Measurements from ENCODE around the gene DEFB129. TPM values are rescaled to one million over a fixed set of nuclear protein-coding genes. Genes with fewer than 3 reads are reported as not detected.
"Not testable (repeated sequence)": the region's sequence is repeated elsewhere in the genome, so short reads cannot be mapped to it uniquely, and the experiment has no call there.

The DEFB129 gene
- polyA plus RNA-seq, 1 donor from 2014 or later: not detected

DNA sequence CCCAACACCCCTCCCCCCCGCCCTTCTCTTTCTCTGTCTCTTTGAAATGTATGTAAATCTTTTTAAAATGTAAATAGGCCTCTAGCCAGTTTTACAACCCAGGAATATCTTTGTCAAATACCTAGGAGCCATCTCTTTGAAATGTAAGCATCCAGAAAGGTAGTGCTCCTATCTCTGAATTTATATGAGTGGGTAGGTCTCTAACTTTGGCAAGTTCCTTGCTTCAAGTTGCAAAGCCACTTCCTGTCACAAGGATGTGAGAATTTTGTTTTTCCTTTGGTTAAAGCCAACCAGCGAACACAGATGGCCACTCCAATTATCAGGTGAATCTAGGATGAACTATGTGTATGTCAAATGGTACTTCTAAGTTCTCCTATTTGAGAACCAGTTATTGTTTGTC is 24.3 kb downstream of the DEFB129 start:
- H3K9ac ChIP-seq (ENCODE audit: low read length): no peak overlapping the region
- H3F3A ChIP-seq (ENCODE audit: insufficient read depth, low read length, poor library complexity, severe bottlenecking): no peaks in the 10 kb centered on the region
- H2AFZ ChIP-seq (ENCODE audit: low read depth, low read length): no peak overlapping the region
- no peaks in the 10 kb centered on the region for H4K20me1 ChIP-seq (ENCODE audit: insufficient read depth)
- no peak for TF ChIP-seq TAF1 (IDR thresholded peaks at IDR 0.05; ENCODE audit: low read depth)
- TF ChIP-seq, protein P1, sequence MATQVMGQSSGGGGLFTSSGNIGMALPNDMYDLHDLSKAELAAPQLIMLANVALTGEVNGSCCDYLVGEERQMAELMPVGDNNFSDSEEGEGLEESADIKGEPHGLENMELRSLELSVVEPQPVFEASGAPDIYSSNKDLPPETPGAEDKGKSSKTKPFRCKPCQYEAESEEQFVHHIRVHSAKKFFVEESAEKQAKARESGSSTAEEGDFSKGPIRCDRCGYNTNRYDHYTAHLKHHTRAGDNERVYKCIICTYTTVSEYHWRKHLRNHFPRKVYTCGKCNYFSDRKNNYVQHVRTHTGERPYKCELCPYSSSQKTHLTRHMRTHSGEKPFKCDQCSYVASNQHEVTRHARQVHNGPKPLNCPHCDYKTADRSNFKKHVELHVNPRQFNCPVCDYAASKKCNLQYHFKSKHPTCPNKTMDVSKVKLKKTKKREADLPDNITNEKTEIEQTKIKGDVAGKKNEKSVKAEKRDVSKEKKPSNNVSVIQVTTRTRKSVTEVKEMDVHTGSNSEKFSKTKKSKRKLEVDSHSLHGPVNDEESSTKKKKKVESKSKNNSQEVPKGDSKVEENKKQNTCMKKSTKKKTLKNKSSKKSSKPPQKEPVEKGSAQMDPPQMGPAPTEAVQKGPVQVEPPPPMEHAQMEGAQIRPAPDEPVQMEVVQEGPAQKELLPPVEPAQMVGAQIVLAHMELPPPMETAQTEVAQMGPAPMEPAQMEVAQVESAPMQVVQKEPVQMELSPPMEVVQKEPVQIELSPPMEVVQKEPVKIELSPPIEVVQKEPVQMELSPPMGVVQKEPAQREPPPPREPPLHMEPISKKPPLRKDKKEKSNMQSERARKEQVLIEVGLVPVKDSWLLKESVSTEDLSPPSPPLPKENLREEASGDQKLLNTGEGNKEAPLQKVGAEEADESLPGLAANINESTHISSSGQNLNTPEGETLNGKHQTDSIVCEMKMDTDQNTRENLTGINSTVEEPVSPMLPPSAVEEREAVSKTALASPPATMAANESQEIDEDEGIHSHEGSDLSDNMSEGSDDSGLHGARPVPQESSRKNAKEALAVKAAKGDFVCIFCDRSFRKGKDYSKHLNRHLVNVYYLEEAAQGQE (IDR thresholded peaks at IDR 0.05; ENCODE audit: borderline replicate concordance): no peak
- no peak for TF ChIP-seq MXI1 (conservative IDR thresholded peaks at IDR 0.05; ENCODE audit: poor library complexity, severe bottlenecking)
- no peak for TF ChIP-seq EP300 (conservative IDR thresholded peaks at IDR 0.05; ENCODE audit: poor library complexity, severe bottlenecking)
- TF ChIP-seq SMC3 (conservative IDR thresholded peaks at IDR 0.05; ENCODE audit: poor library complexity): no peak
- no peak for TF ChIP-seq CTCF (IDR thresholded peaks at IDR 0.05; ENCODE audit: poor library complexity, severe bottlenecking)
- TF ChIP-seq EZH2 (IDR thresholded peaks at IDR 0.05; ENCODE audit: borderline replicate concordance, insufficient read depth, low read length, poor library complexity, severe bottlenecking): no peak
- TF ChIP-seq RAD21 (conservative IDR thresholded peaks at IDR 0.05): no peak
- no peak for TF ChIP-seq POLR2AphosphoS5 (IDR thresholded peaks at IDR 0.05)
- no peaks in the 10 kb centered on the region for H3K27me3 ChIP-seq (ENCODE audit: insufficient read depth, low read depth, low read length)
- H3K27ac ChIP-seq (ENCODE audit: low read length): no peak overlapping the region
- no peaks in the 10 kb centered on the region for H3K36me3 ChIP-seq (ENCODE audit: insufficient read depth, low read length)
- H3K4me2 ChIP-seq (ENCODE audit: low read length): no peak overlapping the region
- no peak overlapping the region for H3K4me3 ChIP-seq (ENCODE audit: low read length)
- no peaks in the 10 kb centered on the region for H3K9me2 ChIP-seq (ENCODE audit: insufficient read depth, low read length)
- no peaks in the 10 kb centered on the region for H3K79me2 ChIP-seq (replicated peaks; ENCODE audit: insufficient read depth, low read length)
- no peaks in the 10 kb centered on the region for H3K9me3 ChIP-seq (ENCODE audit: low read length)

DNA sequence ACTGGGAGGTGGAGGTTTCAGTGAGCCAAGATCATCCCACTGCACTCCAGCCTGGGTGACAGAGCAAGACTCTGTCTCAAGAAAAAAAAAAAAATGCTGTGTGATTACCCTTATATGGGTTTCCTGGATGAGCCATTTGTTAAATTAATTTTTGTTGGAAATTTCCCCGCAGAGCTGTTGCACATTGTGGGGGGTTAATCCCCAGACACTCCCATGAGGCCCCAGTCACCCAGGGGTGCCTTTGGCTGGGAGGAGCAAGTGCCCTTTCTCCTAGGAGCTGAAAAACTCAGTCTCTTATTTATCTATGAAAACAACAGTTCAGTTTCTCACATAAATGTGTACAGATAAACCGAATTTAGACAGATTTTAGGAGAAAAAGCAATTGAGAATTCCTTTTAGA is 25.7 kb downstream of the DEFB129 start:
- H3F3A ChIP-seq (ENCODE audit: insufficient read depth, low read length, poor library complexity, severe bottlenecking): no peaks in the 10 kb centered on the region
- no peaks in the 10 kb centered on the region for H3K9me3 ChIP-seq (ENCODE audit: low read length)
- TF ChIP-seq MXI1 (conservative IDR thresholded peaks at IDR 0.05; ENCODE audit: poor library complexity, severe bottlenecking) (no peak), POLR2AphosphoS5 (IDR thresholded peaks at IDR 0.05) (no peak), EZH2 (IDR thresholded peaks at IDR 0.05; ENCODE audit: borderline replicate concordance, insufficient read depth, low read length, poor library complexity, severe bottlenecking) (no peak)
- H3K36me3 ChIP-seq (ENCODE audit: insufficient read depth, low read length): no peaks in the 10 kb centered on the region
- no peaks in the 10 kb centered on the region for H3K79me2 ChIP-seq (replicated peaks; ENCODE audit: insufficient read depth, low read length)
- H3K4me3 ChIP-seq (ENCODE audit: low read length): no peak overlapping the region
- H3K27ac ChIP-seq (ENCODE audit: low read length): no peak overlapping the region
- H3K9ac ChIP-seq (ENCODE audit: low read length): no peak overlapping the region
- no peaks in the 10 kb centered on the region for H3K9me2 ChIP-seq (ENCODE audit: insufficient read depth, low read length)
- H3K4me2 ChIP-seq (ENCODE audit: low read length): no peak overlapping the region
- H3K27me3 ChIP-seq (ENCODE audit: insufficient read depth, low read depth, low read length): no peaks in the 10 kb centered on the region
- no peak overlapping the region for H2AFZ ChIP-seq (ENCODE audit: low read depth, low read length)
- H4K20me1 ChIP-seq (ENCODE audit: insufficient read depth): no peaks in the 10 kb centered on the region

- not testable (repeated sequence) for H3K4me2 ChIP-seq (ENCODE audit: low read length); H3F3A ChIP-seq (ENCODE audit: insufficient read depth, low read length, poor library complexity, severe bottlenecking); H3K27me3 ChIP-seq (ENCODE audit: insufficient read depth, low read depth, low read length); H2AFZ ChIP-seq (ENCODE audit: low read depth, low read length); H3K9ac ChIP-seq (ENCODE audit: low read length); H3K9me3 ChIP-seq (ENCODE audit: low read length); H3K79me2 ChIP-seq (replicated peaks; ENCODE audit: insufficient read depth, low read length); H3K36me3 ChIP-seq (ENCODE audit: insufficient read depth, low read length); H3K9me2 ChIP-seq (ENCODE audit: insufficient read depth, low read length); H3K4me3 ChIP-seq (ENCODE audit: low read length); H4K20me1 ChIP-seq (ENCODE audit: insufficient read depth); H3K27ac ChIP-seq (ENCODE audit: low read length)
These were observed 26.4 kb downstream of the DEFB129 start for GRCh38 chr20:253447-253846.
